ENCODE results near the gene UBE4B. TPM values are rescaled to one million over a fixed set of nuclear protein-coding genes. Genes with fewer than 3 reads are reported as not detected.
"Not testable (repeated sequence)": the region's sequence is repeated elsewhere in the genome, so short reads cannot be mapped to it uniquely, and the experiment has no call there.

Gene UBE4B
- total RNA-seq, 2 experiments from 2014 or later = 30.9 to 38.4 TPM

- POLR2A ChIA-PET = no interaction called here
- CTCF ChIA-PET = no interaction called here
- Mint-ChIP-seq H3K4me3 (no peak overlapping the region), H3K27ac (no peak overlapping the region), H3K4me1 (peaks cover 2% of the 10 kb centered on the region), H3K36me3 (ENCODE audit: low read depth) (no peaks in the 10 kb centered on the region), H3K9me3 (no peaks in the 10 kb centered on the region), H3K27me3 (peaks cover 2% of the 10 kb centered on the region)
- DNase-seq = no peak
These were observed 13.2 kb upstream of the UBE4B start for GRCh38 chr1:10019561-10019960.

DNA sequence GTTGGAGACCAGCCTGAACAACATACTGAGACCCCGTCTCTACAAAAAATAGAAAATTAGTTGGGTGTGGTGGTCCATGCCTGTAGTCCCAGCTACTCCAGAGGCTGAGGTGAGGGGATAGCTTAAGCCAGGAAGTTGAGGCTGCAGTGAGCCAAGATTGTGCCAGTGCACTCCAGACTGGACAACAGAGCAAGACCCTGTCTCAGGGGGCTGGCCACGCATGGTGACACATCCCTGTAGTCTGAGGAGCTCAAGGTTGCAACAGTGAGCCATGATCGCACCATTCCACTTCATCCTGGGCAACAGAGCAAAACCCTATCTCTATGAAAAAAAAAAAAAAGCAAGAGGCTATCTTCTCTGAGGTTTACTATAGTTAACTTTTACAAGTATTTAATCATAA, 12.7 kb upstream of the UBE4B start:
- H3K27ac Mint-ChIP-seq = no peak overlapping the region
- H3K4me1 Mint-ChIP-seq = peaks cover 2% of the 10 kb centered on the region
- CTCF ChIA-PET = no interaction called here
- no peaks in the 10 kb centered on the region for H3K9me3 Mint-ChIP-seq
- H3K36me3 Mint-ChIP-seq (ENCODE audit: low read depth) = no peaks in the 10 kb centered on the region
- DNase-seq = no peak
- peaks cover 2% of the 10 kb centered on the region for H3K27me3 Mint-ChIP-seq
- POLR2A ChIA-PET = no interaction called here
- no peak overlapping the region for H3K4me3 Mint-ChIP-seq

- CTCF ChIA-PET = interaction anchor here (0.6 kb wide), 2 partner anchors 229 to 307 kb away, joined by 3 to 4 read pairs; no protein-coding TSS in a partner anchor
- H3K9me3 Mint-ChIP-seq; H3K27me3 Mint-ChIP-seq; H3K4me1 Mint-ChIP-seq; H3K4me3 Mint-ChIP-seq; DNase-seq; POLR2A ChIA-PET; H3K36me3 Mint-ChIP-seq (ENCODE audit: low read depth); H3K27ac Mint-ChIP-seq: not testable (repeated sequence)
These were observed 12.1 kb upstream of the UBE4B start for GRCh38 chr1:10020678-10021077.

DNA sequence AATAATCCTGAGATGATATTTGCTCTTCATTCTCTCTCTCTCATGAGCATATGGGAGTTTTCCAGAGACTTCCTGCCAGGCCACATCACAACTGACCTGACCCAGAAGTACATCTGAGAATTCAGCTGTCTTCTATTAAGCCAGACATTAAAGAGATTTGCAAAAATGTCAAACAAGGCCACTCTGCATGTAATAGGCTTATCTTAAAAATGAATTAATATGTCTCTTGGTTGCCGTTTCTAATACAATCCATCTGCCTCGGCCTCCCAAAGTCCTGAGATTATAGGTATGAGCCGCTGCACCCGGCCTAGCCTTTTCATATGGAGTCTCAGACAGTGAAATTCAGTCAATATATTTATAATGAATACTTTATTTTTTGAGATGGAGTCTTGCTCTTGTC, 10.8 kb upstream of the UBE4B start:
- H3K4me3 Mint-ChIP-seq; CTCF ChIA-PET; H3K27ac Mint-ChIP-seq; POLR2A ChIA-PET; H3K36me3 Mint-ChIP-seq (ENCODE audit: low read depth); H3K27me3 Mint-ChIP-seq; H3K4me1 Mint-ChIP-seq; DNase-seq; H3K9me3 Mint-ChIP-seq: not testable (repeated sequence)

DNA sequence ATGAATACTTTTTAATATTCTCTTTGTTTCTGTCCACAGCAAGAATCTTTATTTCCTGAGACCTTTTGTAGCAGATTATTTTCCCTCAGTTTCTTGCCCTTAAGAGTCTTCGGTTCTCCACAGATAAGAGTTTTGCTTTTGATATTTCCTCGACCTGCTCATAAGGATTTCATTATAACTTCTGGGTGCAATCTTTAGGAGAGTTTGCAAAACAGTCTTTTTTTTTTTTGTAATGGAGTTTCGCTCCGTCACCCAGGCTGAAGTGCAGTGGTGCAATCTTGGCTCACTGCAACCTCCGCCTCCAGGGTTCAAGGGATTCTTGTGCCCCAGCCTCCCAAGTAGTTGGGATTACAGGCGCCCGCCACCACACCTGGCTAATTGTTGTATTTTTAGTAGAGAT, 10.1 kb upstream of the UBE4B start:
- Mint-ChIP-seq H3K4me1 (peaks cover 2% of the 10 kb centered on the region), H3K27me3 (no peaks in the 10 kb centered on the region), H3K4me3 (no peak overlapping the region), H3K9me3 (no peaks in the 10 kb centered on the region), H3K27ac (no peak overlapping the region), H3K36me3 (ENCODE audit: low read depth) (no peaks in the 10 kb centered on the region)
- ChIA-PET POLR2A (no interaction called here), CTCF (no interaction called here)
- no peak for DNase-seq

DNA sequence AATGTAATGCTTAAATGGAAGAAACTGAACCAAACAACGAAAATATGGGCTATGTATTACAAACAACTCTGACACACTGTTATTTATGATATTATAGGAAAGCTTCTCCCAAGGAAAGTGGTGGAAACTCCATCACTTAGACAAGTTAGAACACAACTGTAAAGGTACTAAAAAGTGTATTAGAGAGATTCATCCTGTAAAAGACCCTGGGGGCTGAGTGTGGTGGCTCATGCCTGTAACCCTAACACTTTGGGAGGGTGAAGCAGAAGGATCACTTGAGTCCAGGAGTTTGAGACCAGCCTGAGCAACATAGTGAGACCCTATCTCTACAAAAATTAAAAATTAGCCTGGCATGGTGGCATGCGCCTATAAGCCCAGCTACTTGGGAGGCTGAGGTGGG, 7.4 kb upstream of the UBE4B start:
- no peaks in the 10 kb centered on the region for H3K9me3 Mint-ChIP-seq
- ChIA-PET POLR2A (no interaction called here), CTCF (interaction anchor here (0.7 kb wide), 1 partner anchor 12 kb away, joined by 3 read pairs; no protein-coding TSS in a partner anchor)
- H3K27ac Mint-ChIP-seq = no peak overlapping the region
- DNase-seq = no peak
- H3K4me3 Mint-ChIP-seq = no peak overlapping the region
- H3K36me3 Mint-ChIP-seq (ENCODE audit: low read depth) = no peaks in the 10 kb centered on the region
- no peaks in the 10 kb centered on the region for H3K27me3 Mint-ChIP-seq
- no peaks in the 10 kb centered on the region for H3K4me1 Mint-ChIP-seq

- ChIA-PET POLR2A (no interaction called here), CTCF (interaction anchor here (1.0 kb wide), 1 partner anchor 11 kb away, joined by 3 read pairs; no protein-coding TSS in a partner anchor)
- H3K4me3 Mint-ChIP-seq = no peak overlapping the region
- no peaks in the 10 kb centered on the region for H3K36me3 Mint-ChIP-seq (ENCODE audit: low read depth)
- no peak overlapping the region for H3K27ac Mint-ChIP-seq
- no peaks in the 10 kb centered on the region for H3K9me3 Mint-ChIP-seq
- H3K4me1 Mint-ChIP-seq = peaks cover under 1% of the 10 kb centered on the region
- H3K27me3 Mint-ChIP-seq = no peaks in the 10 kb centered on the region
- no peak for DNase-seq
These were observed 5.7 kb upstream of the UBE4B start for GRCh38 chr1:10027027-10027426.

GRCh38 chr1:10028956-10029500, 3.7 kb upstream of the UBE4B start:
- H3K9me3 Mint-ChIP-seq; H3K4me3 Mint-ChIP-seq; CTCF ChIA-PET; H3K36me3 Mint-ChIP-seq (ENCODE audit: low read depth); H3K27ac Mint-ChIP-seq; DNase-seq; H3K27me3 Mint-ChIP-seq; POLR2A ChIA-PET: not testable (repeated sequence)
- peaks cover 11% of the 10 kb centered on the region for H3K4me1 Mint-ChIP-seq

- Mint-ChIP-seq H3K4me1 (peaks cover 25% of the 10 kb centered on the region), H3K36me3 (ENCODE audit: low read depth) (peaks cover 1% of the 10 kb centered on the region), H3K4me3 (no peak overlapping the region), H3K27me3 (no peaks in the 10 kb centered on the region), H3K9me3 (no peaks in the 10 kb centered on the region), H3K27ac (no peak overlapping the region)
- no peak for DNase-seq
- POLR2A ChIA-PET = no interaction called here
- CTCF ChIA-PET = interaction anchor here (1.2 kb wide), 1 partner anchor 121 kb away, joined by 3 read pairs; no protein-coding TSS in a partner anchor
These were observed 1.3 kb upstream of the UBE4B start for GRCh38 chr1:10031461-10031860.

GRCh38 chr1:10033359-10033845, 644 bp downstream of the UBE4B start:
- Mint-ChIP-seq H3K4me1 (peaks cover 25% of the 10 kb centered on the region), H3K27ac (peak overlapping the region; percentile 96), H3K4me3 (peak overlapping the region; percentile 97), H3K36me3 (ENCODE audit: low read depth) (peaks cover 4% of the 10 kb centered on the region), H3K27me3 (no peaks in the 10 kb centered on the region), H3K9me3 (no peaks in the 10 kb centered on the region)
- peak; percentile 32 for DNase-seq
- CTCF ChIA-PET = no interaction called here
- POLR2A ChIA-PET = no interaction called here

- Mint-ChIP-seq H3K4me3 (no peak overlapping the region), H3K27me3 (no peaks in the 10 kb centered on the region), H3K4me1 (peaks cover 8% of the 10 kb centered on the region), H3K27ac (no peak overlapping the region), H3K36me3 (ENCODE audit: low read depth) (peaks cover 15% of the 10 kb centered on the region), H3K9me3 (no peaks in the 10 kb centered on the region)
- ChIA-PET CTCF (interaction anchor here (0.8 kb wide), 1 partner anchor 54 kb away, joined by 4 read pairs; no protein-coding TSS in a partner anchor), POLR2A (interaction anchor here (0.7 kb wide), 1 partner anchor 49 kb away, joined by 6 read pairs; no protein-coding TSS in a partner anchor)
- DNase-seq = no peak
These were observed 10.0 kb downstream of the UBE4B start for GRCh38 chr1:10042746-10043145.

DNA sequence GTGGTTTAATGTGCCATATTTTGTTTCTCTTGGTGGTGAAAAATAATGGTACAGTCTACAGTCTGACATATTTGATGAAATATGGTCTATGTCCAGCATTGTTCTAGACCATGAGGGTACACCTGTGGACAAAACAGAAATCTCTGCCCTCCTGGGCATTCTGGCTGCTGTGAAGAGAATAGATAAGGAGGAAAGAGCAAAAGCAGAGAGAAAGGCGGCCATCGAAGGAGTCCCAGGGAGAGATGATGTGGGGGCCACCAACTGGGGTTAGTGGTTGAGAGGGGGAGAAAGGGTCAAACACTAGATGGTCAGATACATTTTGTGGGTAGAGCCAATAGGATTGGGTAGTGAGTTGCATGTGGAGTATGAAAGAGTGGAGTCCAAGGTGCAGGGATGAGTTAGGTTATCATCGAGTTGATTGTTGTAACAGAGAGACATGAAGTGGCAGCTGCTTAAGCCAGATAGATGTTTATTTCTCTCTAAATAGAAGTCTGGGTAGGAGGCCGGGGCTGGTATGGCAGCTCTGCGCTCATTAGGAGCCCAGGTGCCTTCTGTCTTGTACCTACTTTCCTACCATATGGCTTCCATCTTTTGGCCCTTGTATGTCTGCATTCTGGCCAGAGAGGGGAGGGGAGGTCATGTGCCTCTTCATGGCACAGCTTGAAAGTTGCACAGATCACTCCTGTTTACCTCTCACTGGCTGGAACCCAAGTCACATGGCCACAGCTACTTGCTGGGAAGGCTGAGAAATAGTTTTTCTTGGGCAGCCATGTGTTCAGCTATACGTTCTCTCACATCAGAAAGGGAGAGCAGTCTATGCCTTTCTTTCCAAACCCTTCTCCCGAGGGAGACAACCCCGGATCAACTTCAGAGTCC, 13.0 kb downstream of the UBE4B start:
- POLR2A ChIA-PET = no interaction called here
- no peaks in the 10 kb centered on the region for H3K27me3 Mint-ChIP-seq
- H3K36me3 Mint-ChIP-seq (ENCODE audit: low read depth) = peaks cover 16% of the 10 kb centered on the region

DNA sequence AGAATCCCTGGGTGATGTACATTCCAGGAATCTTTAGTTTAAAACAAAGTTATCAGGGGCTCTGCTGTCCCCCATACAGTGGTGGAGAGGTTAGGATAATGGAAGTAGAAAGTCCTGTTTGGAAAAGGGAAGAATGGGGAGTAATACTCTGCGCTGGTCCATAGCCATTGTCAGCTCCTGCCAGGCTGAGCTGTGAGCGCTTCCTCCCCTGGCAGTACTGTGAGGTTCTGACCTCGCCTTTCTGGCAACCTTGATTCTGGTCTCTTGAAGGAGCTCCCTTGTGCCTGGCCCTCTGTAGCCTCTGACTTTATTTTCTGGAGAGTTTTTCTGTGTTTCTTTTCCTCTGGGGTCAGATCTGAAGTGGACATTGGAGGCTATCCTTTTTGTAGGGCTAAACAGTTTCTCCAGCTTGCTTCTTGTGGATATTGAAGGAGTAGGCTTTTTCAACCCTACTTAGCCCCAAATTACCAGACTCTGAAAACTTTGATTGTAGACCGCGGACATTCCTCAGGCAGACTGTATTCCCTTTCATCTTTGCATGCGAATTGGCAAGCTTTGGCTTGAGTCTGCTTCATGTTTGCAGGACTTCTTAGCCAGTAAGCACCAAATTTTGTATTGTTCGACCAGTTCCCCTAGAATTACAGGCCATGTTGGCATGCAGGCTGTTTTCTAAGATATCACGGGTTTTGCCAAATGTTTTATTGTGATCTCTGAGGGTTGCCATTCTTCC, 13.8 kb downstream of the UBE4B start:
- no peak for DNase-seq
- POLR2A ChIA-PET = no interaction called here
- peaks cover 19% of the 10 kb centered on the region for H3K36me3 Mint-ChIP-seq (ENCODE audit: low read depth)
- H3K27ac Mint-ChIP-seq = no peak overlapping the region
- CTCF ChIA-PET = interaction anchor here (0.5 to 1.0 kb wide), 4 partner anchors 28 to 300 kb away, joined by 3 to 4 read pairs (median 4); no protein-coding TSS in a partner anchor
- no peaks in the 10 kb centered on the region for H3K9me3 Mint-ChIP-seq
- peaks cover 11% of the 10 kb centered on the region for H3K4me1 Mint-ChIP-seq
- H3K27me3 Mint-ChIP-seq = no peaks in the 10 kb centered on the region
- H3K4me3 Mint-ChIP-seq = no peak overlapping the region

More for the DNA sequence above, 13.0 kb downstream of the UBE4B start:
- Mint-ChIP-seq H3K4me3 (no peak overlapping the region), H3K27ac (no peak overlapping the region), H3K9me3 (no peaks in the 10 kb centered on the region), H3K4me1 (peaks cover 11% of the 10 kb centered on the region)
- DNase-seq = no peak
- CTCF ChIA-PET = interaction anchor here (0.6 kb wide), 1 partner anchor 62 kb away, joined by 4 read pairs; no protein-coding TSS in a partner anchor
